AG04450 (cell line): Measurements from ENCODE around the gene FAM83G. TPM values are rescaled to one million over a fixed set of nuclear protein-coding genes. Genes with fewer than 3 reads are reported as not detected.

ENCODE experiments used
- CTCF ChIA-PET: fragments of 300-600, 350-600 bp; formaldehyde crosslinking; extraction: SDS; loops from one replicate; lab custom pipeline; 2022; ENCODE audit warnings: antibody characterized with exemption, inconsistent platforms; lab: Charles Lee
- POLR2A ChIA-PET: fragments of 350-600 bp; formaldehyde crosslinking; extraction: SDS; loops from one replicate; lab custom pipeline; 2021; ENCODE audit warnings: antibody characterized with exemption, inconsistent platforms; lab: Yijun Ruan, JAX
- DNase-seq: peaks from one replicate; pipeline ENCODE4 v3.0.0-alpha.2; 2011; ENCODE audit warnings: low read depth, low spot score
- H3K27ac ChIP-seq: one replicate; pipeline ENCODE4 v1.5.1; 2012; ENCODE audit warnings: low read depth, low read length, control low read depth
- H3K27me3 ChIP-seq: one replicate; pipeline ENCODE4 v1.6.0; 2012; ENCODE audit warnings: low read length; ENCODE audit not compliant: control insufficient read depth, insufficient read depth
- H3K4me3 ChIP-seq: 2 replicates; pipeline ENCODE4 v1.5.1; 2011; ENCODE audit warnings: mild to moderate bottlenecking, low read depth, low read length, control low read depth
- H3K9me3 ChIP-seq: 2 replicates; pipeline ENCODE4 v1.5.1; 2012; ENCODE audit warnings: low read length; ENCODE audit not compliant: control insufficient read depth, insufficient read depth
- polyA plus RNA-seq: library from polyadenylated mRNA; depleted of rRNA; stranded (reverse); fragments of >200 nt; gene quantifications from 2 replicates; pipeline ENCODE4 v1.2.3, GENCODE V29; 2011
- TF ChIP-seq, protein P1 (sequence below): IDR thresholded peaks from 2 replicates; pipeline ENCODE4 v1.5.1; 2011; ENCODE audit warnings: low read depth, low read length, control low read depth, inconsistent platforms

FAM83G gene
- polyA plus RNA-seq, 1 experiment: 4.8 TPM

DNA sequence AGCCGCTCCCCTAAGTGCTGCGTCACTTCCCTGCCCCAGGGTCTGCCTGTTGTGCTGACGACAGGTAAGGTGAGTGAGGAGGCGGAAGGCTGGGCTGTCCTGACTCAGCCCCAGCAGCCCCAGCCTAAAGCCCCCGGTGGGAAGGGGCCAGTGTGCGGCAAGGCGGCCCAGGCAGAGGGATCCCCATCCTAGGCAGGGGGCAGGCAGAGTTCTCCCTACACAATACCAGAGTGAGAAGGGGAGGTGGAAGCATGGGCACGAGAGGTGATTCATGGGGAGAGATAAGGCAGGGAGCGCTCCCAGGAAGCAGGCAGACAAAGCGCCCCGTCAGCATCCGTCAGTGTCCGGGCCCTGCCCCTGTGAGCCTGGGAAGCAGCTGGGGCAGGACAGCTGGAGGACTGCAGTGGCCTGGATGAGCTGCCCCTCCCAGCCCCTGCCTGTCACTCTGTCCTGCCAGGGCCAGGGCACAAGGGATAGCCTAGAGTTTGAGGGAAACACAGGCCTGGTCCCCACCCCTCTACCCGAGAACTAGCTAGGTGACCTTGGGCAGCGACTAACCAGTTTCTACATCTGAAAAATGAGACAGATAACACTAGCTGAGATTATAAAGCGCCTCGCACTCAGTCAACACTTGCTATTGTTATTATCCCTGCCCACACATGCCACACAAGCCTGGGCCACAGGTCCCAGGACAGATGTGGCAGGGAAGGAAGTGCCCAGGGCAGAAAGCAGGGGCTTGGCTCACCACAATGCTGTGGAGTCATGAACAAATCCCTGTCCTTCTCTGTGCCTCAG, 3.8 kb downstream of the FAM83G start:
- TF ChIP-seq, protein P1, sequence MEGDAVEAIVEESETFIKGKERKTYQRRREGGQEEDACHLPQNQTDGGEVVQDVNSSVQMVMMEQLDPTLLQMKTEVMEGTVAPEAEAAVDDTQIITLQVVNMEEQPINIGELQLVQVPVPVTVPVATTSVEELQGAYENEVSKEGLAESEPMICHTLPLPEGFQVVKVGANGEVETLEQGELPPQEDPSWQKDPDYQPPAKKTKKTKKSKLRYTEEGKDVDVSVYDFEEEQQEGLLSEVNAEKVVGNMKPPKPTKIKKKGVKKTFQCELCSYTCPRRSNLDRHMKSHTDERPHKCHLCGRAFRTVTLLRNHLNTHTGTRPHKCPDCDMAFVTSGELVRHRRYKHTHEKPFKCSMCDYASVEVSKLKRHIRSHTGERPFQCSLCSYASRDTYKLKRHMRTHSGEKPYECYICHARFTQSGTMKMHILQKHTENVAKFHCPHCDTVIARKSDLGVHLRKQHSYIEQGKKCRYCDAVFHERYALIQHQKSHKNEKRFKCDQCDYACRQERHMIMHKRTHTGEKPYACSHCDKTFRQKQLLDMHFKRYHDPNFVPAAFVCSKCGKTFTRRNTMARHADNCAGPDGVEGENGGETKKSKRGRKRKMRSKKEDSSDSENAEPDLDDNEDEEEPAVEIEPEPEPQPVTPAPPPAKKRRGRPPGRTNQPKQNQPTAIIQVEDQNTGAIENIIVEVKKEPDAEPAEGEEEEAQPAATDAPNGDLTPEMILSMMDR: no peak
- ChIA-PET POLR2A (interaction anchor here (0.6 kb wide), 1 partner anchor 22 kb away, joined by 3 read pairs; no protein-coding TSS in a partner anchor), CTCF (interaction anchor here (1.3 kb wide), 1 partner anchor 40 kb away, joined by 7 read pairs; no protein-coding TSS in a partner anchor)
- H3K27me3 ChIP-seq: no peaks in the 10 kb centered on the region
- H3K9me3 ChIP-seq: peaks cover 11% of the 10 kb centered on the region
- H3K4me3 ChIP-seq: no peak overlapping the region
- no peak overlapping the region for H3K27ac ChIP-seq
- DNase-seq: no peak

DNA sequence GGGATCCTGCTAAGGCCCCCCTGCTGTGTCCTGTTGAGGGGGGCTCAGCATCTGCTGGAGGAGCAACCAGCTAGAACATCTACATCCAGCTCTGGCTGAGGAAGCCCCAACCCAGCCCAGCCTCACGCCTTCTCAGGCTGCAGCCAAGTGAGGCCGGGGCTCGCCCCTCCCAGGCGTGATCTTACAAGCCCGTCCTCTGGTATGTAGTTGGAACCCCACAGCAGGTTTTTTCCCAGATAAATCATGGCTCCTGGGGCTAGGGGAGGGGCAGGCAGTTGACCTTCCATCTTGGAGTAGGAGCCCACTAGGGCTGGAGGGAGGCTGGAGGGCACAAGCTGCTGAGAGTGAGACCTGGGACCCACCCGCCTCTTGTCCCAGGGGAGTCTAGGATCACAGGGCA, 4.7 kb downstream of the FAM83G start:
- Histone ChIP-seq H3K9me3 (peaks cover 15% of the 10 kb centered on the region), H3K27me3 (no peaks in the 10 kb centered on the region), H3K4me3 (no peak overlapping the region), H3K27ac (no peak overlapping the region)
- ChIA-PET CTCF (no interaction called here), POLR2A (no interaction called here)
- TF ChIP-seq, protein P1: no peak
- DNase-seq: no peak

DNA sequence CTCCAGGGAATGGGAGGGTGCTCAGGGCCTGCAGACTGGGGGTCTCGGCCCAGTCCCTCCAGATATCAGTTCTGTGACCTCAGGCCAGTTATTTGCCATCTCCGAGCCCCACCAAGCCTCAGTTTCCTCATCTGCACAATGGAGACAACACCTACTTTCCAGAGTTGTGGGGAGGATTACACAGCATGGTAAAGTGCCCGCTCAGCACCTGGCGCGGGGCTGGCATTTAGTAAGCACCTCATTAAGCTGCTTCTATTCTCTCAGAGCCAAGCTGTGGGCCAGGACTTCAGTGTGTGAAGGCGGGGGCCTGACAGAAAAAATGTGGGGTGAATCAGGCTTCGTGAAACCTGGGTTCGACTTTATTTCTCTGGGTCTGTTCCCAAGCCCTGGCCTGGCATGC, 5.2 kb downstream of the FAM83G start:
- ChIA-PET POLR2A (no interaction called here), CTCF (no interaction called here)
- TF ChIP-seq, protein P1: no peak

DNA sequence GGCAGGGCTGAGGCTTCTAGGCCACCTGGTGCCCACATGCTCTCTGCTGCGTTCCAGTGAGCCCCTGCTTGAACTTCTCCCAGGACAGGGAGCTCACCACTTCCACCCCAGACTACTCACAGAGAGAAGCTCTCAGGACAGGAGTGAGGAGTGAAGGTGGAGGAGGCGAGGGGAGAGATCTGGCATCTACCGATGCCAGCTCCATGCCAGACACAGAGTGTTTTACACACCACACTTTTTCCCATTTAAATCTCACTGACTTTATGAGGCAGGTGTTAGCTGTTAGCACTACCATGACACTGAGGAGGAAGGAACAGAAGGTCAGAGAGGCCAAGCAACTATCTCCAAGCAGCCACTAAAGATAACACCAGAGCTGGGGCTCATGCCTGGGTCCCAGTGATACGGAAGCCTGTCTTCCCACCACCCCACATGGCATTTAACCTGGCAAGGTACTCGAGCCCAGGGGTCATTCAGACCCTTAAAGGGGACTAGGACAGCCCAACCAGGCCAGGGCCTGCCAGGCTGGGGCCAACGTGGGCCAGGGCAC, 6.8 kb downstream of the FAM83G start:
- H3K4me3 ChIP-seq: no peak overlapping the region
- ChIA-PET CTCF (interaction anchor here (2.5 kb wide), 1 partner anchor 37 kb away, joined by 13 read pairs; no protein-coding TSS in a partner anchor), POLR2A (no interaction called here)
- H3K27me3 ChIP-seq: no peaks in the 10 kb centered on the region
- DNase-seq: no peak
- TF ChIP-seq, protein P1: no peak
- H3K27ac ChIP-seq: no peak overlapping the region
- H3K9me3 ChIP-seq: peaks cover 15% of the 10 kb centered on the region

More for the DNA sequence above, 5.2 kb downstream of the FAM83G start:
- Histone ChIP-seq H3K27me3 (no peaks in the 10 kb centered on the region), H3K4me3 (no peak overlapping the region), H3K27ac (no peak overlapping the region), H3K9me3 (peaks cover 15% of the 10 kb centered on the region)
- DNase-seq: no peak

DNA sequence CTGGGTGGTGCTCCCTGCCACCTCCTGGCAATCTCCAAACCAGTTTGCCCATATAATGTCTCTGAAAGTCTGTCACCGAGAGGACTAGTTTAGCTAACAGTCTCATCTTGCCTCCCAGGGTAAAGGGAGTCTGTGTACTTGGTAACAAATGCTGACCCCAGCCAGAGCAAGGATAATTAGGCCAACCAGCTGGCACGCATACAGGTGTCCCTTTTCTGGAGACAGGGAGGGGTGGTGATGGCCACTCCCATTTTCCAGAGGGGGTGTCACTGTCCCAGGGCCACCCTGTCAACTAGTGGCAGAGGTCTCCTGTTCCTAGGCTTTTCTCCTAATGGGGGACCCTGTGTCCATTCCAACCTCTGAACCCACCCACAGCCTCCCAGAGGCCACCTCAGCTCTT, 8.1 kb downstream of the FAM83G start:
- Histone ChIP-seq H3K27ac (no peak overlapping the region), H3K9me3 (peaks cover 15% of the 10 kb centered on the region), H3K4me3 (no peak overlapping the region), H3K27me3 (no peaks in the 10 kb centered on the region)
- POLR2A ChIA-PET: no interaction called here
- DNase-seq: no peak
- CTCF ChIA-PET: interaction anchor here (2.5 kb wide), 1 partner anchor 35 kb away, joined by 13 read pairs; no protein-coding TSS in a partner anchor
- TF ChIP-seq, protein P1: no peak
